Esophagus muscularis mucosa (tissue), 3 donors: Measurements from ENCODE around the gene ACSM2A.
"Not testable (repeated sequence)": the region's sequence is repeated elsewhere in the genome, so short reads cannot be mapped to it uniquely, and the experiment has no call there.

Experiments used
- CTCF ChIP-seq, 3 experiments: fragments of 200-600 bp in 2 of 3; fragments of 450-650 bp in 1 of 3; sonication (generic) in 2 of 3; IDR thresholded peaks; one replicate each; pipeline ENCODE4 v1.5.1; 2017 to 2019; ENCODE audit warnings: antibody characterized with exemption in 3 of 3, mild to moderate bottlenecking in 2 of 3, moderate library complexity in 1 of 3
- POLR2A ChIP-seq: fragments of 450-650 bp; IDR thresholded peaks from one replicate; pipeline ENCODE4 v1.6.1; 2017; ENCODE audit warnings: antibody characterized with exemption, moderate library complexity, mild to moderate bottlenecking, low read depth
- POLR2AphosphoS5 ChIP-seq, 2 donors: sonication (generic); formaldehyde crosslinking; IDR thresholded peaks; one replicate each; pipeline ENCODE4 v1.6.1; 2017; ENCODE audit warnings: antibody characterized with exemption in 2 of 2

DNA sequence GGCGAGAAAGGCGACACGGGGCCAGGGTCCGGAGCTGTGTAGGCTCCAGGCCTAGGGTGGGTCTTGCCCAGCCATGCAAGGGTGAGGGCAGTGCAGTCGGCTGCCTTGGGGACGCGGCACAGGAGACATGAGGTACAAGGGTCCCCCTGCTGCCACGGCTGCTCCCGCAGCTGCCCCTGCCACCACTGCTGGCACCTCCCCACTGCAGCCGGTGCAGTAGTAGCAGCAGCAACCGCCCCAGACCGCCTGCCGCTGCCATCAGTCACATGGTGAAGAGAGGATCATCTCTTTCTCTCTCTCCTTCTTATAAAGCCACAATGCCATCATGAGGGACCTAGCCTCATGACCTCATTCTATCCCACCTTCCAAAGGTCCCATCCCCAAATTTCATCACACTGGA is 80.5 kb downstream of the ACSM2A start:
- TF ChIP-seq POLR2A; CTCF (IDR thresholded peaks at IDR 0.05); POLR2AphosphoS5 (IDR thresholded peaks at IDR 0.05): not testable (repeated sequence)
